ENCODE data around the gene SHISA2.

- no peak for TF ChIP-seq CTCF (conservative IDR thresholded peaks at IDR 0.05 in 1 of 2, IDR thresholded peaks at IDR 0.05 in 1 of 2; ENCODE audit: low read depth in 1 of 2, low read length in 2 of 2)
- TF ChIP-seq EZH2 (IDR thresholded peaks at IDR 0.05; ENCODE audit: low read length, missing control alignments) = no peak
Observed at GRCh38 chr13:26007261-26008125, 44.3 kb downstream of the SHISA2 start.
